ENCODE results near the gene HTR3E. TPM values are rescaled to one million over a fixed set of nuclear protein-coding genes. Genes with fewer than 3 reads are reported as not detected.

Gene HTR3E
- total RNA-seq, 1 experiment from 2014 or later: not detected

DNA sequence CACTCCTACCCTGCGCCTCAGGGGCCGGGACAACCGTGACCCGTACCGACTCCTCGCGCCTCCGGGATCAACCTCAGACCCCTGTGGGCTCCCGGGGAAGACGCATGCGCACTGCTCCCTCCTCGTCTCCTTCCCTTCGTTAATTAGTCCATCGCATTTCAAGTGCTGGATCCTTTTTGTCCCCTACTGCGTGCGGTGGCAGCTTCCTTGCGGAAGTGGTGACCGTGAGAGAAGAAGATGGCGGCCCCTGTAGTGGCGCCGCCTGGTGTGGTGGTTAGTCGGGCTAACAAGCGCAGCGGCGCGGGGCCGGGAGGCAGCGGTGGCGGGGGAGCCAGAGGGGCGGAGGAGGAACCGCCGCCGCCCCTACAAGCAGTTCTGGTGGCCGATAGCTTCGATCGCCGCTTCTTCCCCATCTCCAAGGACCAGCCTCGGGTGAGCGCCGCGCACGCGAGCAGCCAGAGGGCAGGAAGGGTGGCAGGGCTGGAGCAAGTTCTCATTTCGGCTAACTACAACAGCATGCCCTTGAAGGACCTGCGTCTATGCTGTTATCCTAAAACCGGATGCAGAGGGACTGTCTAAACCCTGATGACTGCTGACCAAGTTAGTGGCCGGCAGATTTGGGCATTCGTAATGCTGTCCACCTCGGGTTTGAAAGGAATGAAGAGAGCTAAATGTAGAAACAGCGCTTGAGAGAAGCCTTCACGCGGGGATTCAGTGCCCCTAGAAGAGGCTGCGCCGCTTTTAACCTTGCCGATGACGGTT lies 38.5 kb downstream of the HTR3E start, which contains the start of gene EIF2B5:
Gene EIF2B5 (plus strand): TSS at position 210 of the 762 bp plus-strand sequence. CDS start 28 bp downstream, at position 238.
- CTCF ChIA-PET: interaction anchor here (0.7 to 2.4 kb wide), 12 partner anchors 10 to 240 kb away, joined by 3 to 14 read pairs (median 4); partner anchors contain the start of genes ABCC5, ABCF3 and DVL3
- intact Hi-C loops (cut with micrococcal nuclease; ENCODE audit: unreplicated experiment): loop anchor here (2.0 to 5.0 kb wide), 2 partner anchors 51 to 93 kb away; partner anchors contain the start of gene ABCF3
- Mint-ChIP-seq H3K4me1 (ENCODE audit: low read depth, unreplicated experiment) (peaks cover 36% of the 10 kb centered on the region), H3K9me3 (ENCODE audit: low read depth, unreplicated experiment) (no peaks in the 10 kb centered on the region), H3K36me3 (ENCODE audit: insufficient read depth, unreplicated experiment) (peaks cover 66% of the 10 kb centered on the region), H3K27me3 (ENCODE audit: unreplicated experiment) (no peaks in the 10 kb centered on the region), H3K4me3 (ENCODE audit: low read depth, unreplicated experiment) (peak within 1 kb of the TSS; percentile 99), H3K27ac (ENCODE audit: unreplicated experiment) (peak within 1 kb of the TSS; percentile 94)
- peak; percentile 95 for DNase-seq
- no TSS peak for BruUV-seq (replicated peaks)
- TF ChIP-seq CTCF (IDR thresholded peaks at IDR 0.05; ENCODE audit: unreplicated experiment): peak; percentile 11

GRCh38 chr3:184135911-184136260 lies 39.0 kb downstream of the HTR3E start:
- no peak for DNase-seq
- TF ChIP-seq CTCF (IDR thresholded peaks at IDR 0.05; ENCODE audit: unreplicated experiment): no peak
- intact Hi-C loops (cut with micrococcal nuclease; ENCODE audit: unreplicated experiment): loop anchor here (2.0 to 5.0 kb wide), 2 partner anchors 51 to 94 kb away; partner anchors contain the start of gene ABCF3
- Mint-ChIP-seq H3K4me3 (ENCODE audit: low read depth, unreplicated experiment) (peak overlapping the region; percentile 99), H3K36me3 (ENCODE audit: insufficient read depth, unreplicated experiment) (peaks cover 69% of the 10 kb centered on the region), H3K27ac (ENCODE audit: unreplicated experiment) (peak overlapping the region; percentile 94), H3K4me1 (ENCODE audit: low read depth, unreplicated experiment) (peaks cover 40% of the 10 kb centered on the region), H3K9me3 (ENCODE audit: low read depth, unreplicated experiment) (no peaks in the 10 kb centered on the region), H3K27me3 (ENCODE audit: unreplicated experiment) (no peaks in the 10 kb centered on the region)
- BruUV-seq (replicated peaks): no TSS peak
- CTCF ChIA-PET: interaction anchor here (0.8 to 2.4 kb wide), 4 partner anchors 11 to 240 kb away, joined by 3 to 13 read pairs (median 6); partner anchors contain the start of gene ABCC5

DNA sequence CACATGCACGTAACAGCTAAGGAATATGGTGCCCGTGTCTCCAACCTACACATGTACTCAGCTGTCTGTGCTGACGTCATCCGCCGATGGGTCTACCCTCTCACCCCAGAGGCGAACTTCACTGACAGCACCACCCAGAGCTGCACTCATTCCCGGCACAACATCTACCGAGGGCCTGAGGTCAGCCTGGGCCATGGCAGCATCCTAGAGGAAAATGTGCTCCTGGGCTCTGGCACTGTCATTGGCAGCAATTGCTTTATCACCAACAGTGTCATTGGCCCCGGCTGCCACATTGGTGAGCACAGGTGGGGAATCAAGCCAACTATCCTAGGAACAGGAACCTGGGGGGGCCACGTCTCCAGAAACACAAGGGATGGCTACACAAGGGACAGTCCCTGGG lies 43.6 kb downstream of the HTR3E start:
- Mint-ChIP-seq H3K27ac (ENCODE audit: unreplicated experiment) (no peak overlapping the region), H3K4me3 (ENCODE audit: low read depth, unreplicated experiment) (no peak overlapping the region), H3K36me3 (ENCODE audit: insufficient read depth, unreplicated experiment) (peaks cover 82% of the 10 kb centered on the region), H3K9me3 (ENCODE audit: low read depth, unreplicated experiment) (no peaks in the 10 kb centered on the region), H3K27me3 (ENCODE audit: unreplicated experiment) (no peaks in the 10 kb centered on the region), H3K4me1 (ENCODE audit: low read depth, unreplicated experiment) (peaks cover 34% of the 10 kb centered on the region)
- intact Hi-C loops (cut with micrococcal nuclease; ENCODE audit: unreplicated experiment): no loop called here
- DNase-seq: no peak
- no TSS peak for BruUV-seq (replicated peaks)
- CTCF ChIA-PET: no interaction called here
- no peak for TF ChIP-seq CTCF (IDR thresholded peaks at IDR 0.05; ENCODE audit: unreplicated experiment)

DNA sequence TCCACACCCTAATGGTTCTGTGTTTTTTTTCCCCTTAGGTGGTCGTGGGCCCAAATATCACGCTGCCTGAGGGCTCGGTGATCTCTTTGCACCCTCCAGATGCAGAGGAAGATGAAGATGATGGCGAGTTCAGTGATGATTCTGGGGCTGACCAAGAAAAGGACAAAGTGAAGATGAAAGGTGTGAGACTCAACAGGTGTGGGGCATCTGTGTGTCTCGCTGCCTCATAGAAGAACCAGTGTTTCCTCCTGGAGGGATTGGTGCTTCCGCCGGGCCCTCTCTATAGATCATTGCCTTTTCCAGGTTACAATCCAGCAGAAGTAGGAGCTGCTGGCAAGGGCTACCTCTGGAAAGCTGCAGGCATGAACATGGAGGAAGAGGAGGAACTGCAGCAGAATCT lies 45.3 kb downstream of the HTR3E start:
- Mint-ChIP-seq H3K36me3 (ENCODE audit: insufficient read depth, unreplicated experiment) (peaks cover 77% of the 10 kb centered on the region), H3K4me3 (ENCODE audit: low read depth, unreplicated experiment) (no peak overlapping the region), H3K9me3 (ENCODE audit: low read depth, unreplicated experiment) (no peaks in the 10 kb centered on the region), H3K27ac (ENCODE audit: unreplicated experiment) (no peak overlapping the region), H3K27me3 (ENCODE audit: unreplicated experiment) (no peaks in the 10 kb centered on the region), H3K4me1 (ENCODE audit: low read depth, unreplicated experiment) (peaks cover 22% of the 10 kb centered on the region)
- intact Hi-C loops (cut with micrococcal nuclease; ENCODE audit: unreplicated experiment): no loop called here
- BruUV-seq (replicated peaks): no TSS peak
- TF ChIP-seq CTCF (IDR thresholded peaks at IDR 0.05; ENCODE audit: unreplicated experiment): no peak
- CTCF ChIA-PET: no interaction called here
- no peak for DNase-seq
